Left cardiac atrium (tissue), 4 donors: Measurements from ENCODE around the gene MTR. TPM values are rescaled to one million over a fixed set of nuclear protein-coding genes. Genes with fewer than 3 reads are reported as not detected.

Experiments used
- ATAC-seq, 2 donors: fragments of 200-7000 bp; cut with Tn5 transposase; one replicate each; pipeline ENCODE4 v1.9.1; 2020; ENCODE audit warnings: mild to moderate bottlenecking in 2 of 2, moderate library complexity in 2 of 2
- DNase-seq: peaks from one replicate; pipeline ENCODE4 v3.0.0-alpha.2; 2020
- intact Hi-C, 2 donors: fragments of 100-400 bp; cut with DNase I; formaldehyde crosslinking; loops; one replicate each; pipeline versions ENCODE4 v1.14.1 to v1.15.1; 2022 to 2023
- long read RNA-seq: library from polyadenylated mRNA; unstranded; transcript quantifications from one replicate; pipeline ENCODE4 v2.0.0, GENCODE V29; 2021
- total RNA-seq, 2 donors: library from RNA; stranded (reverse); fragmentation: NEBNext Ultra II Directional; extraction: Animal tissue kit (Norgen Biotek cat#: 25700); gene quantifications; one replicate each; pipeline ENCODE4 v1.2.1, GENCODE V29; 2021
- donor health status: DM: no; HTN: yes; CAD: no.
- donor health status: DM: no; HTN: yes; CAD: no; lungs with severe emphysema.
- donor health status: DM: yes; HTN: yes; CAD: no.
- donor health status: Dilated cardiomyopathy.

Gene MTR
- 10 to 100 TPM; 33.4 to 44.7 TPM for total RNA-seq
- long read RNA-seq, full-length matches to known transcripts, result 4 of 25 reads
- long read RNA-seq, partial matches to known transcripts, result 10 of 25 reads
- long read RNA-seq, other reads (novel, unspliced or antisense), result 11 of 25 reads

- DNase-seq (peak; percentile 99), ATAC-seq (peak; percentile 99 to 100)
- intact Hi-C loops, result no loop called here
Observed at GRCh38 chr1:236795035-236795756, at the start of gene MTR. TSS of gene MTR (plus strand) at chr1:236795292. CDS start at chr1:236795704, 412 bp downstream.

- DNase-seq (peak; percentile 47), ATAC-seq (peak; percentile 87 to 89)
- intact Hi-C loops, result no loop called here
Observed at GRCh38 chr1:236746785-236747184, 48.3 kb upstream of the MTR start.

GRCh38 chr1:236747311-236747985, 47.6 kb upstream of the MTR start:
- ATAC-seq (peak; percentile 54 to 65), DNase-seq (no peak)
- intact Hi-C loops, result no loop called here

DNA sequence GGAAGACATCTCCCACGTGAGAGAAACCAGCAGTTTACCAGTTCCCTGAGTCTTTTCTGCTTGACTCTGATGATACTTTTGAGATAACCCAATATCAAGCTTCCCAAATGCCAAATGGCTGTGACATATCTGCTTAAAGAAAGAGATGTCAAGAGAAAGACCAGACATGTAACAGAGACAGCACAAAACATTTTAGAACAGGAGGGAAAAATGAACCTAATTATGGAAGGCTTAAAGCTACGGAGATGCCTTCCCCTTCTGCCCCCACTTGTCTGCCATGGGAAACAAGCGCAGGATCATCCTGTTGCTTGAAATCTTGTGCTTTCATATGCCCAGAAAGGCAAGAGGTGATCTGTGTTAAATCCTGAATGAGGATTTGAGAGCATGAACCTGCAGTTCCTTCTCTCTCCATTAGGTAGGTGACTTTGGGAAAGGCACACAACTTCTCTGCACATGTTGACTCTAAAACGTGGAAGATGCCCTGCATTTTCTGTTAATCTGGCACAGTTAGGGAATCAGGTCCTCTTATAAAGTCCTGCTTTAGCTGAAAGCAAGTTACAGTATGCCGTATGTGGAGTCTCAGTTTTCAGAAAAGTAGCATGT, 46.7 kb upstream of the MTR start:
- DNase-seq (no peak), ATAC-seq (no peak)
- intact Hi-C loops, result no loop called here

DNA sequence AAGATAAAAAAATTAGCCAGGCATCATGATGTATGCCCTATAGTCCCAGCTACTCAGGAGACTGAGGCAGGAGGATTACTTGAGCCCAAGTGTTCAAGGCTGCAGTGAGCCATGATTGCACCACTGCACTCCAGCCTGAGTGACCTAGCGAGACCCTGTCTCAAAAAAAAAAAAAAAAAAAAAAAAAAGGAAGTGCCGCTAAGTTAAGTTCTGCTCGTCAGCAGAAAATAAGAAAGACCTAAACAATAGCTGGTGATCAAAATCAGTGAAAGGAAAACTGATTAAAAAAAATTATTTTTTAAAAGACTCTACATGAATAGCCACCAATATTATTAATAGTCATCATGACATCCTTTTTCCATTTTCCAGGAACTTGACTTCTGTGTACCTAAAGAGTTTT, 44.2 kb upstream of the MTR start:
- no peak for DNase-seq
- ATAC-seq, result no peak
- intact Hi-C loops, result loop anchor here in 1 of 2 donors (10.0 kb wide), 2 partner anchors 136 to 634 kb away; no protein-coding TSS in a partner anchor

- ATAC-seq (no peak), DNase-seq (no peak)
- intact Hi-C loops, result loop anchor here in 1 of 2 donors (10.0 kb wide), 2 partner anchors 137 to 633 kb away; no protein-coding TSS in a partner anchor
Observed at GRCh38 chr1:236751385-236751784, 43.7 kb upstream of the MTR start.

GRCh38 chr1:236751935-236752334, 43.2 kb upstream of the MTR start:
- DNase-seq, result no peak
- intact Hi-C loops, result loop anchor here in 1 of 2 donors (10.0 kb wide), 2 partner anchors 137 to 633 kb away; no protein-coding TSS in a partner anchor
- no peak for ATAC-seq

DNA sequence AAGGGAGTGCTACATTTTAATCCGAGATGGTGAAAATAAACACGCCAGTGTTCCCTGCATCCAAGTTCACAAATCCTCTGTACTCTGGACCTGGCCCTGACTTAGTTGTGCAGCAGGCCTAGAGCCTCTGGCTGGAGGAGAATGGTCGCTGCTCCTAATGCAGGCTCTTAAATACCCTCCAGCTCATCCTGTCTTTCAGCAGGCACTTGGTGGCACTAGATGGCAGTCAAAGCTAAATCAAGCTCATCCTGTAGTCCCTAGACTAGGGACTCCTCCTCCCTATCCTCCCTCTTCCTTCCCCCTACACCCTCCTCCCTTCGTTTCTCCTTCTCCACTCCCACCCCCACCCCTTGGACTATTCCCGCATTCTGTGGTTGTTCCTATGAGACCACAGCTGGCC, 41.6 kb upstream of the MTR start:
- DNase-seq, result no peak
- peak; percentile 33 to 75 for ATAC-seq
- intact Hi-C loops, result loop anchor here in 1 of 2 donors (10.0 kb wide), 2 partner anchors 139 to 631 kb away; no protein-coding TSS in a partner anchor

GRCh38 chr1:236753964-236754363, 41.1 kb upstream of the MTR start:
- intact Hi-C loops, result loop anchor here in 1 of 2 donors (10.0 kb wide), 2 partner anchors 139 to 631 kb away; no protein-coding TSS in a partner anchor
- ATAC-seq (peak; percentile 58 to 84), DNase-seq (no peak)

DNA sequence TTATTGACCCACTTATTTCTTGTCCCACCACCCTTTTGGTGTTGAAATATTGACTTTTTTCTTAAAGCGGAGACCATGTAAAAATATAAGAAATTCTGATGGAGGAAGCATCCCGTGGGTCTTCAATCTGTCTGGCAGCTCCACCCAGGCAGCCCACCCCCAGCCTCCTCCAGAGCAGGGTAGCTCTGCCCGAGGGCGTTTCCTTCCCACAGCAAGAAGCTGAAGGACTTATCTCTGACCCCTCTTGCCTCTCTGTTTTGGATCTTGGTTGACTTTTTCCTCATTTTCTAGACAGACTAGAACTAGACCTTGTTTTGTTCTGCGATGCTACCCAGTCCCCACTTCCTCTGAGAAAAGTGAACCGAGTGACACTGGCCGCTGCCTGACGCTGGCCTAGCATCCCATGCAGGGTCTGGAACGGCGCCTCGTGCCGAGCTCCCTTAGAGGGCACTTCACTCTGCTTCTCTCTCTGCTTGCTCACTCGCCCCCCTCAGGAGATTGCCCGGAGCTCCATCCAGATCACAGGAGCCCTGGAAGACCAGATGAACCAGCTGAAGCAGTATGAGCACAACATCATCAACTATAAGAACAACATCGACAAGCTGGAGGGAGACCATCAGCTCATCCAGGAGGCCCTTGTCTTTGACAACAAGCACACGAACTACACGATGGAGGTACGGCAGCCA, 40.4 kb upstream of the MTR start:
- no peak for ATAC-seq
- intact Hi-C loops, result loop anchor here in 1 of 2 donors (10.0 kb wide), 2 partner anchors 140 to 630 kb away; no protein-coding TSS in a partner anchor

DNA sequence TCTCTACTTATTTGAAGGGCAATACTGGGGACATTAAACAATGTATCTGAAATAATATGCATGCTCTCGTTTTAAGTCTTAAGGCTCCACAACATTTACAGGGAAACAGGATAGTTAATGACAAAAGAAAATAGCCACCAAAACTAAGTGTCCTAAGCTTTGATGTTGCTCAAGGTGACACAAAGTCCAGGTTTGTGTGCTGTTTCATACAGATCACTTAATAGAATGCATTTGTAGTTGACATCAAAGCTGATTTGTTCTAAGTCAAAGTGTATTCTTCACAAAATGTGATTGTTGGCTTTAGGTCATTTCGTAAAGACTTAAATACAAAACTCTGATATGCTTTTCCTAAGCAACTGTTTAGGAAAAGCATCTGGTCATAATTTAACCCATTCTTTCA, 37.5 kb upstream of the MTR start:
- intact Hi-C loops, result loop anchor here in 1 of 2 donors (10.0 kb wide), 2 partner anchors 143 to 627 kb away; no protein-coding TSS in a partner anchor
- no peak for ATAC-seq

More for the DNA sequence above, 40.4 kb upstream of the MTR start:
- DNase-seq, result no peak

GRCh38 chr1:236759252-236759859, 35.7 kb upstream of the MTR start:
- intact Hi-C loops, result loop anchor here in 1 of 2 donors (10.0 kb wide), 2 partner anchors 145 to 625 kb away; no protein-coding TSS in a partner anchor
- ATAC-seq (no peak), DNase-seq (no peak)

More for the DNA sequence above, 37.5 kb upstream of the MTR start:
- no peak for DNase-seq

GRCh38 chr1:236760480-236760879, 34.6 kb upstream of the MTR start:
- ATAC-seq (no peak), DNase-seq (no peak)
- intact Hi-C loops, result no loop called here

DNA sequence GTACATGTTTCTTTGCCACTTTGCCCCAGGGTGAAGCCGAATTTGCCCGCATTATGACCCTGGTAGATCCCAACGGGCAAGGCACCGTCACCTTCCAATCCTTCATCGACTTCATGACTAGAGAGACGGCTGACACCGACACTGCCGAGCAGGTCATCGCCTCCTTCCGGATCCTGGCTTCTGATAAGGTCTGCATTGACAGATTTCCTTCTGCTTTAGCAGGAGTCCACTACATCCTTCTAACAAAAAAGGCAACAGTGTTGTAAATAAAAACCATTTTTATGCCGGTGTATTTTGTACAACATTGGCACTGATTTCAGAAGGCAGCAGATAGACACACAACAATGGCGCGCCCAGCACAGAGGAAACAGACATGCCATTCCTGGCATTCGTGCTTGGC, 34.1 kb upstream of the MTR start:
- no peak for DNase-seq
- intact Hi-C loops, result no loop called here
- ATAC-seq, result peak in 1 of 2 donors; percentile 8

DNA sequence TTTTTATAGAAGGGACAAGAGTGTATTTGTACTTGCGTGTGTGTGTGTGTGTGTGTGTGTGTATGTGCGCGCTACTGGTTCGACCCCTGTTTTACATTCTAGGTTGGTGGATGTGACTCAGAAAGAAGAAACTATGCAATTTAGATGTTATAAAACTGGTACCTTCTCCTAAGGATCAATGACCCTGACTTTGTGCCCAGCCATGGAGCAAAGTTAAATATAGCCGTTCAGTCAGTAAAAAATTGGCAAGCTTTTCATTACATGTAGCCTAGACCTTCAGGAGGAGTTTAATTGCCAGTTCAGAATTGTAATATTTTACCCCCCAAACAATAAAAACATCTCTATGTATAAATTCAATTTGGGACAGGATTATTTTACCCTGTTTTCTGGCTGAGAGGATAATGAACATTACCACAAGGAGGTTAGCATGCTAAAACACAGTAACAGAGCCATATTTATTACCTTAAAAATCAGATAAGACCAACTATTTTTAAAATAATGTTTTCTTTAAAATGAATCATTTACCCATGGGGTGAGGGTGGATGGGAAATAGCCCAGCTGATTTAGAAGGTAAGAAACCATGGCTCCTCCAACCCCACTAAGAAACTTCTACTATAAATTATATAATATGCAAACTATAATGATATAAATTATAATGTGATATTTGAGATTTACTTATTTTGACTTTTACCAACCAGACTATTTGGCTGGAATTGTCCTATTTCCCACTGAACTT, 33.5 kb upstream of the MTR start:
- ATAC-seq, result no peak
- intact Hi-C loops, result no loop called here
- no peak for DNase-seq

- DNase-seq (no peak), ATAC-seq (no peak)
- intact Hi-C loops, result no loop called here
Observed at GRCh38 chr1:236762410-236762809, 32.7 kb upstream of the MTR start.

- intact Hi-C loops, result no loop called here
- DNase-seq, result no peak
- ATAC-seq, result no peak
Observed at GRCh38 chr1:236765831-236766230, 29.3 kb upstream of the MTR start.

- intact Hi-C loops, result no loop called here
- DNase-seq, result no peak
- no peak for ATAC-seq
Observed at GRCh38 chr1:236766506-236766905, 28.6 kb upstream of the MTR start.
